Measurements from ENCODE around the gene KIF6.

- TF ChIP-seq POLR2A (IDR thresholded peaks at IDR 0.05; ENCODE audit: control extremely low read depth in 1 of 2, low read depth in 2 of 2, low read length in 2 of 2) (no peak), SP2 (IDR thresholded peaks at IDR 0.05; ENCODE audit: low read length) (no peak), RAD21 (IDR thresholded peaks at IDR 0.05 in 1 of 2, conservative IDR thresholded peaks at IDR 0.05 in 1 of 2; ENCODE audit: low read depth in 2 of 2, low read length in 2 of 2) (no peak)
Measured at GRCh38 chr6:39585641-39586040, 139.6 kb downstream of the KIF6 start.

Data from H1 (cell line).